Activated T-helper 1 cell treated with Interleukin-2 at 50 U/mL for 16 hours (primary cell): ENCODE data around the gene FAM50A.

Experiments
- DNase-seq: peaks from one replicate; pipeline ENCODE4 v3.0.0-alpha.2; 2020; ENCODE audit warnings: low read depth

FAM50A gene

DNA sequence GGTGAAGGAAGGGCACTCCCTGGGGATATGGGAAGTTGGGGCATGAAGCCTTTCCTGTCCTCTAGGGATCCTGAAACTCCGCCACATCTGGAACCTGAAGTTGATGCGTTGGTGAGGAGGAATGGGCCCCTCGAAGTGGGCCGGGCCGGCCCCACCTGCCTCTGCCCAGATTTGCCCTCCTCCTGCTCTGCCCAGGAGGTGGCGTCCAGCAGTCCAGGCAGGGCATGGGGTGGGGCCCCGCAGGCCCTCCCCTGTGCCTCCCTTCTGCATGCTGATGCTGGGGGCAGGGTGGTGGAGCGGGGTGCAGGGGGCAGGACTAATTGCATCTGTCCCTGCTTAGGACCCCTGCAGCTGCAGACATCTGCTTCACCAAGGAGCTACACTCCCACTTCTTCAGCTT lies 30.8 kb upstream of the FAM50A start:
- no peak for DNase-seq

DNA sequence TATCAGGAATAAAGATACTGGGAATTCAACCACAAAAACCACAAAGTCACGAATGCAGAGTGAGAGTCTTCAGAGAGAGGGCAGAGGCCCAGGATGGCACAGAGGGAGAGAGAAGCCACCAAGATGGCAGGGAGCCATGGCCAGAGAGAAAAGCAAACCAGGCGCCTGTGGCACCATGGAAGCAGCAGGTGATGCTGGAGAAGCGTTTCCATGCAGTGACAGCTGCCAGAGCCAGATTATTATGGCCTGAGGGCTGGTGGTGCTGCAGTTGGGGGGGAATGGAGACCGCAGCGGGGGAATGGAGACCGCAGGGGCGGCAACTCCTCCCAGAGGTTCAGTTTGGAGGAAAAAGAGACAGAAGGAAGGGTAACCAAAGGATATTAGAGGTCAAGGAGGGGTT lies 26.8 kb upstream of the FAM50A start:
- DNase-seq = no peak

- DNase-seq = no peak
Measured at GRCh38 chrX:154419189-154419588, 24.8 kb upstream of the FAM50A start.

DNA sequence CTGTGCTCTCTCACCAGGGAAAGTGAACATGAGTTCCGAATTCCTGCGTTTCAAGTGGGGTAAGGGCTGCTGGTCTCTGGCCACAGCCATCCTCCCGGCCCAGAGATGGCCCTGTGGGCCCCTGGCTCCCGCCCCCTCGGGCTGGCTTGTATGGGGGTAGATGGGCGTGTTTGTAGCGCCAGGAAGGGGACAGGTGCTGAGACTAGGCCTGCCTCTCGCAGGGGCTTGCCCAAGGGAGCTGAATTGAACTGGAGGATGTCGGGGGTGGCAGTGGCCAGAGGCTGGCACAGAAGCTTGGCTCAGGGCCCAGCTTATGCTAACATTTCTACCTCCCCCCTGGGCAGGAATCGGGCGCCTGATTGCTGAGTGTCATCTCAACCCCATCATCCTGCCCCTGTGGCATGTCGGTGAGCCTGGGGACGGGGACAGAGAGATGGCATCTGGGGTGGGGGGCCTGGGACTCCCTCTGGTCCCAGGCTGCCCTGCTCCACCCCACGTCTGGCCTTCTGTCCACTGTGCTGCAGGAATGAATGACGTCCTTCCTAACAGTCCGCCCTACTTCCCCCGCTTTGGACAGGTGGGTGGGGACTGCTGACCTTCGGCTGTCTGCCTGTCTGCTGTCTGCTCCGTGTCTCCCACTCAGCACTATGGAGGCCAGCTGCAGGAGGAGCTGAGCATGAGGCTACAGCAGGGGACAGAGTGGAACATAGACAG lies 24.1 kb upstream of the FAM50A start:
- DNase-seq = no peak

DNA sequence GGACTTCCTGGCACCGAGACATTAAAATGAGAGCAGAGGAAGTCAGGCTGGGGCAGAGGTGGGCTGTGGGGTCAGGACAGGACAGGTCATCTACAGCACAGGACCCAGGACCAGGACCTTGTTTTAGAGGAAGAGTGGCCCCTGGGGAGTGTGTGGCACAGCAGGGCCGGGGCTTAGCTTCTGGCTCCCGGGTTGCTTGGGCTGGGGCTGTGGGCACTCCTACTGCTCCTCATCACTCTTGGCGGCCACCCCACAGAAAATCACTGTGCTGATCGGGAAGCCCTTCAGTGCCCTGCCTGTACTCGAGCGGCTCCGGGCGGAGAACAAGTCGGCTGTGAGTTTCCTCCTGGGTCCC lies 23.6 kb upstream of the FAM50A start:
- DNase-seq = no peak

- no peak for DNase-seq
Measured at GRCh38 chrX:154426916-154427770, 16.8 kb upstream of the FAM50A start.

GRCh38 chrX:154428176-154429171 lies 15.5 kb upstream of the FAM50A start, which contains the start of gene ATP6AP1:
Gene ATP6AP1 (plus strand): TSS chrX:154428677. CDS start chrX:154428693, 16 bp downstream.
- DNase-seq = peak; percentile 81

- no peak for DNase-seq
Measured at GRCh38 chrX:154429711-154430110, 14.2 kb upstream of the FAM50A start.

- DNase-seq = no peak
Measured at GRCh38 chrX:154430479-154430878, 13.5 kb upstream of the FAM50A start.

DNA sequence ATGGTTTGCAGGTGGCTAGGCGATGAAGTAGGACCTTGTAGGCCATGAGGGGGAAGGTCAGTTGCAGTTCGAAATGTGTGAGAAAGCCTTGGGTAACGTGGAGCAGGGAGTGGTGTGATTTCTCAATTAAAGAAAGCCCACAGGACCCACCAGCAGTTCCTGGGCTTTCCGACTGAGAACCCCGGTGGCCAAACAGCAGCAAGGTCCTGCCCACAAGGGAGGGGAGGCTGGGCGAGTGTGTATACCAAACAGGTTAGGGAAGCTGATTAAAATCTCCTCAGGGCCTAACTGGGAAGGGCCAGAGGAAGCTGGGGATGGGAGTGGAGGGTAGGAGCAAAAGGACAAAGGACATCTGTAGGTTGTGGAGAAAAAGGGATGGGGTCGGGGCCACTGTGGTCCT lies 13.0 kb upstream of the FAM50A start:
- no peak for DNase-seq

GRCh38 chrX:154431341-154431740 lies 12.6 kb upstream of the FAM50A start:
- DNase-seq = no peak

DNA sequence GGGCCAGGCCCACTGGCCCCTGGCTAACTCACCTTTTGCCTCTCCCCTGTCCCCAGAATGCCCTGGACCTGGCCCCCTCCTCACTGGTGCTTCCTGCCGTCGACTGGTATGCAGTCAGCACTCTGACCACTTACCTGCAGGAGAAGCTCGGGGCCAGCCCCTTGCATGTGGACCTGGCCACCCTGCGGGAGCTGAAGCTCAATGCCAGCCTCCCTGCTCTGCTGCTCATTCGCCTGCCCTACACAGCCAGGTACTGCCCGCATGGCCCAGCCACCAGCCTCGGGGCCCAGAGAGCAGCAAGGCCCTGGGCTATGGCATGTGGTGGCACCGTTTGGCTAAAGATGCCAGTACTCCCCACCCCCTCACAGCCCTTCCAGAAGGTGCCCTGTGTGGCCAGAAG lies 11.7 kb upstream of the FAM50A start:
- DNase-seq = no peak

DNA sequence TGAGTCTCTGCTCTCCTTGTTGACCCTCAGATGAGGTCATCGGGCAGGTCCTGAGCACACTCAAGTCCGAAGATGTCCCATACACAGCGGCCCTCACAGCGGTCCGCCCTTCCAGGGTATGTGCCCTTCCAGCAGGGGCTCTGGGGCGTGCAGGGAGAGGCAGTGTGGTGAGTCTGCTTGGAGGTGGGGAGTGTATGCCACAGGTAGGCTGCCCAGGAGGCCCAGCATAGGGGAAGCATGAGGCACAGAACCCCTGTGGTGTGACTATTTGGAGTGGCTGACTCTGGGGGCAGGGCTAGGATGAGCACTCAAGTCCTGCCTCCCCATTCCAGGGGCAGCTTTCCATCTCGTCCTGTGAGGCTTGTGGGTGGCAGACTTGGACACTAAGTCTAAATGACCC lies 10.3 kb upstream of the FAM50A start:
- no peak for DNase-seq

DNA sequence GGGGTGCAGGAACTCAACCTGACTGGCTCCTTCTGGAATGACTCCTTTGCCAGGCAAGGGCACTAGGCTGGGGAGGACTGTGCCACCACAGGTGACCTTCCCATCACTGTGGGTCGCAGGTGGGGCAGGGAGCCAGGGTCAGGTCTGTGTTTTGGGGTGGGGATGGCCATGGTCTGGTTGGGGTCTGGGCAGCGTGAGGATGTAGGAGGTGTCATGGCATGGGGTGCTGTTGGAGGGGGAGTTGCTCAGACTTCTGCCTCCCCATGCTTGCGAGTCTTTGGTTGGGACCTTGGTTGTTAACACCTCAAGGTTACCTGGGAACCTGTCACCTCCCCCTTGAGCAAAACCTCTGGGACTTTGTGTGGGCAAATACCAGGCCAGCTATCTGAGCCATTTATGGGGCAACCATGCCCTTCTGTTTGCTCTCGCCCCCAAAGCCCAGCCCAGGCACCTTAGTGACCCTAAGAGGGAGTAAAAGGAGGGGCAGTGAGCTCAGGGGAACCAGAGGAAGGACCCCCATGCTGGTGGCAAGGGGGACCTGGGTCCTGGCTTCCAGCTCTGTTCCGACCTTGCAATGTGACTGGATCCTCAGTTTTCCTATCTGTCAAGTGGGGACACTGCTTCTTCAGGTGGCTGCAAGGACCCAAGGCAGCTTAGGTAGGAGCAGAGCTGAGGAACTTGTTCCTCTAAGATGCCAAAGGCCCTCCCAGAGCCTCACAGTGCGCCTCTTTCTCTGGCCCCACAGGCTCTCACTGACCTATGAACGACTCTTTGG lies 9.4 kb upstream of the FAM50A start:
- no peak for DNase-seq

DNA sequence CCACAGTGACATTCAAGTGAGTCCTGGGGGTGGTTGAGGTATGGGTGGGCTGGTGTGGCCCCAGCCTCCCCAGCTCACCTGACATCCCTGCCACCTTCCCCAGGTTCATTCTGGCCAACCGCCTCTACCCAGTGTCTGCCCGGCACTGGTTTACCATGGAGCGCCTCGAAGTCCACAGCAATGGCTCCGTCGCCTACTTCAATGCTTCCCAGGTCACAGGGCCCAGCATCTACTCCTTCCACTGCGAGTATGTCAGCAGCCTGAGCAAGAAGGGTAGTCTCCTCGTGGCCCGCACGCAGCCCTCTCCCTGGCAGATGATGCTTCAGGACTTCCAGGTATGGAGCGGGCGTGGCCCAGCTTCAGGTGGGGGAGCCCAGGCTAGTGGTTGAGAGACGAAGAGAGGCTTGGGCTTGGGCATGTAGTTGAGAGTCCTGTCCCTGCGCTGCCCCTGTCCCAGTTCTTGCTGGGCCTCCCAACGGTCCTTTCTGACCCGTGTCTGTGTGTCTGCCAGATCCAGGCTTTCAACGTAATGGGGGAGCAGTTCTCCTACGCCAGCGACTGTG lies 8.7 kb upstream of the FAM50A start:
- no peak for DNase-seq

GRCh38 chrX:154436374-154436982 lies 7.5 kb upstream of the FAM50A start:
- DNase-seq = peak; percentile 45

- peak; percentile 33 for DNase-seq
Measured at GRCh38 chrX:154436983-154437752, 6.8 kb upstream of the FAM50A start, which contains the start of gene GDI1. Gene GDI1 (plus strand): TSS chrX:154437154. CDS start chrX:154437255, 101 bp downstream.

- no peak for DNase-seq
Measured at GRCh38 chrX:154437971-154438893, 5.7 kb upstream of the FAM50A start.

DNA sequence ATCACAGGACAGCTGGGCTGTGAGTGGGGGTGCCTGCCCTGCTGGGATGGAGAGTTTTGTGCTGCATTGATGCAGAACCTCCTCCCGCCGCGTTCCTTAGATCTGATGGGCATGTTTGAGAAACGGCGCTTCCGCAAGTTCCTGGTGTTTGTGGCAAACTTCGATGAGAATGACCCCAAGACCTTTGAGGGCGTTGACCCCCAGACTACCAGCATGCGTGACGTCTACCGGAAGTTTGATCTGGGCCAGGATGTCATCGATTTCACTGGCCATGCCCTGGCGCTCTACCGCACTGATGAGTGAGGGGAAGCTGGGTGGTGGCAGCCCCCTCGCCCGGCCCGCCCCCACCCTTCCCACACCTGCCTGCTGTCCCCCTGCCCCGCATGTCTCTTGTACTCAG lies 4.1 kb upstream of the FAM50A start:
- DNase-seq = no peak
